Thyroid gland (tissue), 4 donors: ENCODE data around the gene GBE1. TPM values are rescaled to one million over a fixed set of nuclear protein-coding genes. Genes with fewer than 3 reads are reported as not detected.
A peak's percentile ranks its signal among the peaks of the same experiment; 100 is the strongest.

Source experiments
- DNase-seq, 2 donors: peaks; one replicate each; pipeline ENCODE4 v3.0.0-alpha.2; 2019
- H3K27ac ChIP-seq, 3 donors: fragments of 200-600 bp; sonication (generic); 1 replicate in 2 of 3; 2 replicates in 1 of 3; pipeline ENCODE4 v1.5.1; 2016 to 2019; ENCODE audit warnings: mild to moderate bottlenecking in 1 of 3, moderate library complexity in 1 of 3
- H3K27me3 ChIP-seq: fragments of 200-600 bp; sonication (generic); one replicate; pipeline ENCODE4 v1.5.1; 2019
- H3K36me3 ChIP-seq, 2 donors: fragments of 200-600 bp; sonication (generic); one replicate each; pipeline ENCODE4 v1.5.1; 2016 to 2019
- H3K4me1 ChIP-seq, 2 donors: fragments of 200-600 bp; sonication (generic); one replicate each; pipeline ENCODE4 v1.5.1; 2017 to 2019
- H3K4me3 ChIP-seq, 3 donors: fragments of 200-600 bp; sonication (generic); replicated peaks in 1 of 3; 1 replicate in 2 of 3; 2 replicates in 1 of 3; pipeline ENCODE4 v1.5.1; 2016; ENCODE audit warnings: mild to moderate bottlenecking in 1 of 3
- H3K9me3 ChIP-seq: fragments of 200-600 bp; sonication (generic); one replicate; pipeline ENCODE4 v1.5.1; 2017
- CTCF ChIP-seq, 6 experiments: fragments of 200-600 bp in 3 of 6; fragments of 450-650 bp in 3 of 6; sonication (generic) in 3 of 6; IDR thresholded peaks; one replicate each; pipeline ENCODE4 v1.5.1; 2016 to 2019; ENCODE audit warnings: antibody characterized with exemption in 6 of 6, mild to moderate bottlenecking in 2 of 6, inconsistent platforms in 1 of 6, moderate library complexity in 1 of 6
- POLR2A ChIP-seq, 2 donors: fragments of 450-650 bp; IDR thresholded peaks; one replicate each; pipeline ENCODE4 v1.6.1; 2017; ENCODE audit warnings: antibody characterized with exemption in 2 of 2, mild to moderate bottlenecking in 2 of 2, moderate library complexity in 1 of 2
- WGBS, 2 donors: methylation state at CpG; one replicate each; pipeline ENCODE4 v1.1.5; 2017; 5-methylcytosine and 5-hydroxymethylcytosine counted together
- intact Hi-C: fragments of 100-400 bp; cut with DNase I; formaldehyde crosslinking; loops from one replicate; pipeline ENCODE4 v1.15.1; 2023
- total RNA-seq, 4 donors: library from RNA; depleted of rRNA; stranded (reverse); fragments of >200 nt; gene quantifications; one replicate each; pipeline ENCODE4 v1.2.3, GENCODE V29; 2016

Gene GBE1
- total RNA-seq, 4 donors from 2014 or later = 33.4 to 58.4 (median 40.8) TPM

GRCh38 chr3:81585937-81586336, 175.5 kb downstream of the GBE1 start:
- intact Hi-C loops = no loop called here
- 94 to 97% methylated on average over 5 of the region's 5 CpGs for WGBS, 2 donors
- Histone ChIP-seq H3K9me3 (no peaks in the 10 kb centered on the region), H3K27me3 (no peaks in the 10 kb centered on the region), H3K4me1 (no peaks in the 10 kb centered on the region), H3K27ac (no peak overlapping the region), H3K36me3 (no peaks in the 10 kb centered on the region), H3K4me3 (no peak overlapping the region)
- DNase-seq = no peak
- TF ChIP-seq CTCF (IDR thresholded peaks at IDR 0.05) = no peak
- no peak for TF ChIP-seq POLR2A (IDR thresholded peaks at IDR 0.05)

GRCh38 chr3:81585056-81585455, 176.4 kb downstream of the GBE1 start:
- intact Hi-C loops = no loop called here
- H3K9me3 ChIP-seq = no peaks in the 10 kb centered on the region
- H3K27ac ChIP-seq = no peak overlapping the region
- no peaks in the 10 kb centered on the region for H3K36me3 ChIP-seq
- H3K4me1 ChIP-seq = no peaks in the 10 kb centered on the region
- no peak for DNase-seq
- H3K27me3 ChIP-seq = no peaks in the 10 kb centered on the region
- no peak overlapping the region for H3K4me3 ChIP-seq
- 88 to 91% methylated on average over 2 of the region's 2 CpGs for WGBS, 2 donors
- TF ChIP-seq POLR2A (IDR thresholded peaks at IDR 0.05) (no peak), CTCF (IDR thresholded peaks at IDR 0.05) (no peak)

DNA sequence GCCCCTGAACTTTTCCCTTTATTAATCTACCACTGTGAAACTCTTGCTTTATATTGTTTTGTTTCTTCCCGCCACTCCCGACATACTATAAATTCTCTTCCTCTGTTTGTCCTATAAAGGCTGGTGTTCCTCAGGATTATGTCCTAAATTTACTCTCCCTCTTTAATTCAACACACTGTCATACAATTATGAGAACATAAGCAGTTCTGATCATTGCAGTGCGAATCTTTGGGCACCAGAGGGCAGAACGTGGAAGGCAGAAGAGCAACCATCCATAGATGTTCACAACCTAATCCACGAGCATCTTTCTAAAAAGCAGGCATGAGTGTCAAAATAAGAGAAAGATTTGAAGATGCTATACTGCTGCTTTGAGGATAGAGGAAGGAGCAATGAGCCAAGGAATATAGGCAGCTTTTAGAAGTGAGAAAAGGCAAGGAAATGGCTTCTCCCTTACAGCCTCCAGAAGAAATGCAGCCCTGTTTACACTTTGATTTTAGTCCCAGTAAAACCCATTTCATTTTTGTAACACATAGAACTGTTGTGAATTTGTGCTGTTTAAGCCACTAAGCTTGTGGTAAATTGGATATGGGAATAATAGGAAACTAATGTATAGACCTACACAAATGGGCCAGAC, 179.4 kb downstream of the GBE1 start:
- Histone ChIP-seq H3K27ac (no peak overlapping the region), H3K36me3 (no peaks in the 10 kb centered on the region), H3K9me3 (no peaks in the 10 kb centered on the region), H3K4me3 (no peak overlapping the region), H3K27me3 (no peaks in the 10 kb centered on the region), H3K4me1 (no peaks in the 10 kb centered on the region)
- TF ChIP-seq CTCF (IDR thresholded peaks at IDR 0.05) = peak in 5 of 6 experiments; percentile 16 to 56 (median 42)
- TF ChIP-seq POLR2A (IDR thresholded peaks at IDR 0.05) = no peak
- peak; percentile 18 to 30 for DNase-seq
- WGBS, 2 donors = 49 to 50% methylated on average over 5 of the region's 5 CpGs
- intact Hi-C loops = no loop called here

DNA sequence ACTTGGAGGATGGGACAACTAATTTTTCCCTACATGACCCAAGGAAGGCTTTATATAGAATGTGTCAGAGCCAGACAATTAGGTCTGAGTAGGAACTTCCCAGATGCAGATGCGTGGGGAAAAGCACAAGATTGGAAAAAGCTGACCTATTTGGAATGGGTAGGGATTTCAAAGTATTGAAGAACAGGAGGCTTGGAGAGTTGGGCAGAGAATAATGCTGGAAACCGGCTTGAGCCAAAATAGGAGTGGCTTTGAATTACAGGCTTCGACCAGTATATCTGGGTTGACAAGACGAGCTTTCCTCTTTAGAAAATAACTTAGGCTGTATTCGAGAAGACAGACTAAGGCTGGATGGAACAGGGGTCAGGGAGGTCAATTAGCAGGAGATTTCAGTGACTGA, 181.1 kb downstream of the GBE1 start:
- Histone ChIP-seq H3K27me3 (no peaks in the 10 kb centered on the region), H3K27ac (no peak overlapping the region), H3K36me3 (no peaks in the 10 kb centered on the region), H3K4me3 (no peak overlapping the region), H3K9me3 (no peaks in the 10 kb centered on the region), H3K4me1 (no peaks in the 10 kb centered on the region)
- intact Hi-C loops = no loop called here
- WGBS, 2 donors = 55 to 62% methylated on average over 5 of the region's 5 CpGs
- no peak for DNase-seq
- no peak for TF ChIP-seq CTCF (IDR thresholded peaks at IDR 0.05)
- TF ChIP-seq POLR2A (IDR thresholded peaks at IDR 0.05) = no peak

GRCh38 chr3:81579744-81580143, 181.7 kb downstream of the GBE1 start:
- Histone ChIP-seq H3K27ac (no peak overlapping the region), H3K9me3 (no peaks in the 10 kb centered on the region), H3K4me1 (no peaks in the 10 kb centered on the region), H3K4me3 (no peak overlapping the region), H3K36me3 (no peaks in the 10 kb centered on the region), H3K27me3 (no peaks in the 10 kb centered on the region)
- no peak for DNase-seq
- 93 to 94% methylated on average over 2 of the region's 2 CpGs for WGBS, 2 donors
- TF ChIP-seq CTCF (IDR thresholded peaks at IDR 0.05) = no peak
- TF ChIP-seq POLR2A (IDR thresholded peaks at IDR 0.05) = no peak
- intact Hi-C loops = no loop called here
